ENCODE data around the gene PPHLN1.

The PPHLN1 gene

GRCh38 chr12:42325653-42326474 lies at the start of gene PPHLN1, which contains the start of gene ZCRB1:
Gene PPHLN1 (plus strand): TSS chr12:42326167. CDS start chr12:42335903, 9,736 bp downstream.
Gene ZCRB1 (minus strand): TSS chr12:42326094. CDS start chr12:42324102, 1,992 bp downstream.
- DNase-seq, result peak; percentile 86 to 87

- no peak for DNase-seq
These were observed 48.4 kb upstream of the PPHLN1 start for GRCh38 chr12:42277396-42278127.

- DNase-seq, result no peak
These were observed 47.8 kb upstream of the PPHLN1 start for GRCh38 chr12:42278128-42278510.

GRCh38 chr12:42281278-42281677 lies 44.7 kb upstream of the PPHLN1 start:
- no peak for DNase-seq

DNA sequence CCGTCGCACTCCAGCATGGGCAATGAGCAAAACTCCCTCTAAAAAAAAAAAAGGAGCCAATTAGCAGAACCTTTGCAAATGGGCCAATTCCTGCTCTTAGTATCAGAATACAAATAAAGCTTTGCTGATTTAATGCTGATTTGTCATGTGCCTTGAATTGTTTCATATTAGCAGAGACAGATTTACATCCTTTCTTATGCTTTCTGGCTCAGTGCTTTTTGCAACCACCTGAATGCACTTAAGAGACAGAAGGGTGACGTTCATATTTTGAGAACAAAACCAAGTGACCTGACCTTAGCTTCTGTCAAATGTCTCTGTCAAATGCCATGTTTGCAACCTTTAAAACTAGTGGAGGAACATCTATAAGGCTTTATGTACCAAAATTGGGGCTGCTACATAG lies 44.1 kb upstream of the PPHLN1 start:
- DNase-seq, result no peak

DNA sequence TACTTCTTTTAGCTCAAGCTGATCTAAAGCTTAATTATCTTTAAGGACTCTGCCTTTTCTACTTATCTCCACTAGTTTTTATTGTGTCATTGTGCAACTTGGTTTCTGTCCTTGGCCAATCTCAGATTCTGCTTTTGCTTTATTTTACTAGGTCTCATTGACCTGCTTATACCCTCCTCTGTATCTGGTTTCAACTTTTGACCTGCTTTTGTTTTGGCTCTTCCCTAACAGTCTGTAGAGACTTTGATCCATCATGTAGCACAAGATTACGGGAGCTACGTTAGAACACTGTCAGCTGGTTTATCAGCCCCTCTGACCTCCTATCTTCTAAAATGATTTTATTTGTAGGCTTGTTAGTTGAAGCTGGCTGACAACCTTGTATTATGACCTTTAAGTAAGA lies 43.7 kb upstream of the PPHLN1 start:
- DNase-seq, result no peak

- DNase-seq, result no peak
These were observed 42.2 kb upstream of the PPHLN1 start for GRCh38 chr12:42283739-42284138.

- DNase-seq, result no peak
These were observed 41.8 kb upstream of the PPHLN1 start for GRCh38 chr12:42284157-42284556.

GRCh38 chr12:42284876-42285275 lies 41.1 kb upstream of the PPHLN1 start:
- DNase-seq, result no peak

DNA sequence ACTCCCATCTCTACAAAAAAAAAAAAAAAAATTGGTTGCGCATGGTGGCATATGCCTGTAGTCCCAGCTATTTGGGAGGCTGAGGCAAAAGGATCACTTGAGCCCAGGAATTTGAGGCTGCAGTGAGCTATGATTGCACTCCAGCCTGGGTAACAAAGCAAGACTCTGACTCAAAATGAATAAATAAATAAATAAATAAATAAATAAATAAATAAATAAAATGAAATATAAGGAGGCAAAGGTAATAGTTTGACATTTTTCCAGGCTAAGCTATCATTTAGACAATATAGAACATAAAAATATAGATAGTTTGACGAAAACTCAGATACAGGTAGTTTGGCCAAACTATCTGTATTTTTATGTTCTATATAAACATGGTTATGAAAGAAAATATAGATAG lies 40.5 kb upstream of the PPHLN1 start:
- no peak for DNase-seq

GRCh38 chr12:42286741-42287140 lies 39.2 kb upstream of the PPHLN1 start:
- no peak for DNase-seq

DNA sequence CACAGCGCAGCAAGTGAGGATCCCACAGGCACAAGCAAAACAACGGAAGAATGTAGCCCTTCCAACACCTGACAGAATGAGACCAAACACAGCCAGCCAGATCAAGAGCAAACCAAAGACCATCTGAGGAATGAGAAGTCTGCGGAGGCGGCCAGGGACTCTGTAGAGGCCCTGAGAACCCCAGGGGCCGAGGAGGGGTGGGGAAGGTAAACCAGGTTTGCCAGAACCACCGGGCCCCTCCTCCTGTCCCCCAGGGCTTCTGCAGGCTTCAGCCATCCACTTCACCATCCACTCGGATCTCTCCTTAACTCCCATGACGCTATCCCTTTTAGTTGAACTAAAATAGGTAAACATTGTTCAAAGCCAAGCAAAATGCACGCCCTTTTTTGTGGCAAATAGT lies 37.4 kb upstream of the PPHLN1 start:
- DNase-seq, result no peak

GRCh38 chr12:42291680-42292079 lies 34.3 kb upstream of the PPHLN1 start:
- DNase-seq, result no peak

DNA sequence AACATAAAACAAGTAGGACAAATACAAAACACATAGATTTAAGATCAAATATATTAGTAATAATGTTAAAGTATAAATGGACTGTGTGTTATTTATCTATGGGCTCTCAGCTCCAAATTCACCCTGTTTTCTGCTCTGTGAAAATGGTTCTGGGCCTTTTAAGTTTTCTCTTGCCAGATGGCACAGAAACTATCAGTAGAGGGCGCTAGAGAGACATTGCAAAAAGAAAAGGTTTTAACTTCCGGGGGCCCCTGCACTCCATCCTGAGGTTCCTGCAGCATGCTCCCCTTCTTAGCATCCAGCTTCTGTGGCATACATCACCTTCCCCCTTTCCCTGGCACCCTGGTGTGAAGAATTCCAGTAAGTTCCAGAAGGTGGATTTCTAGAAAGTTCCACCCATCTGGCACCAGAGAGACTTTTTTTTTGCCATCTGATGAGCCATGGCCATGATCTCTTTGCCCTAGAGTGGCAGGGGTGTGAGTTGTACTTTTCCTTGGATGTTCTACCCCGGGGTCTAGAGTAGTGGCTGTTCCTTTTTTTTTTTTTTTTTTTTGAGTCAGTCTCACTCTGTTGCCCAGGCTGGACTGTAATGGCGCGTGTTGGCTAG lies 29.4 kb upstream of the PPHLN1 start:
- DNase-seq, result no peak

GRCh38 chr12:42298887-42299286 lies 27.1 kb upstream of the PPHLN1 start:
- DNase-seq, result no peak

GRCh38 chr12:42299392-42300308 lies 26.3 kb upstream of the PPHLN1 start:
- peak; percentile 78 to 80 for DNase-seq

GRCh38 chr12:42306297-42306696 lies 19.7 kb upstream of the PPHLN1 start:
- no peak for DNase-seq

- DNase-seq, result no peak
These were observed 17.6 kb upstream of the PPHLN1 start for GRCh38 chr12:42308390-42308789.

GRCh38 chr12:42309996-42310395 lies 16.0 kb upstream of the PPHLN1 start:
- DNase-seq, result no peak

DNA sequence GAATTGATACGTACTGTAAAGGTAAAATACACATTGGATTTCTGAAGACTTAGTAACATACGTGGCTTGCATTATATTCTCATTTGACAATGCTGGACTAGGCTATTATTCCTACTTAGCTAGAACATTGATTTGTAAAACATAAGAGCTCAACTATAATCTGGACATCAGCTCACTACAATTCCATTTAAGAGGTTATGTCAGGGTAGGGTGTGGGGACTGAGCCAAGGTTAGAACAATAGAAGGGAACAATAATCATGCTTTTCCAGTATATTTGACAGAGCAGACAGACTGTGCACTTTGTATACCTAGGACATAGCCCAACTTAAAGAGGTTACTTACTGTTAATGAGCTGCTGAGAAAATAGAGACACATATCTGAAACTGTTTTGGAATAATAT lies 10.9 kb upstream of the PPHLN1 start:
- no peak for DNase-seq

GRCh38 chr12:42320796-42321195 lies 5.2 kb upstream of the PPHLN1 start:
- DNase-seq, result no peak

GRCh38 chr12:42322567-42322966 lies 3.4 kb upstream of the PPHLN1 start:
- DNase-seq, result no peak

- no peak for DNase-seq
These were observed 2.1 kb upstream of the PPHLN1 start for GRCh38 chr12:42323856-42324255.

Data from activated T-cell treated with anti-CD3 and anti-CD28 coated beads, Interleukin-2, amount 50 U/mL, for 48 hours (primary cell).